A673 (cell line): ENCODE results near the gene DMRTC2. TPM values are rescaled to one million over a fixed set of nuclear protein-coding genes. Genes with fewer than 3 reads are reported as not detected.

Experiments
- BruUV-seq: library from RNA; stranded (reverse); fragments of 400-500 nt; replicated peaks from 2 replicates; lab custom pipeline; 2021; lab: Mats Ljungman, UMichigan
- CTCF ChIA-PET: fragments of 300-600 bp; sonication (Branson Sonifier 250); formaldehyde crosslinking; loops from one replicate; lab custom pipeline; 2022; ENCODE audit warnings: antibody characterized with exemption; lab: Charles Lee
- POLR2A ChIA-PET: fragments of 300-600 bp; sonication (Branson Sonifier 250); formaldehyde crosslinking; loops from one replicate; lab custom pipeline; 2022; ENCODE audit warnings: antibody characterized with exemption; ENCODE audit not compliant: low non-redundant PET; lab: Charles Lee
- DNase-seq: peaks from one replicate; pipeline ENCODE4 v3.0.0-alpha.2; 2015; ENCODE audit warnings: low spot score
- H3K27ac ChIP-seq: fragments of 200-600 bp; sonication (generic); 2 replicates; pipeline ENCODE4 v1.5.1; 2016; ENCODE audit warnings: mixed run types, low read depth, mild to moderate bottlenecking, mixed read lengths, antibody characterized with exemption, low read length; ENCODE audit not compliant: poor library complexity, severe bottlenecking
- H3K27me3 ChIP-seq: fragments of 200-600 bp; sonication (generic); replicated peaks from 2 replicates; pipeline ENCODE4 v1.6.1; 2017; ENCODE audit warnings: mixed run types, low read depth, mild to moderate bottlenecking, mixed read lengths, antibody characterized with exemption, low read length; ENCODE audit not compliant: insufficient read depth, poor library complexity
- H3K36me3 ChIP-seq: fragments of 200-600 bp; sonication (generic); 2 replicates; pipeline ENCODE4 v1.6.1; 2016; ENCODE audit warnings: mixed run types, mild to moderate bottlenecking, mixed read lengths, antibody characterized with exemption, low read length; ENCODE audit not compliant: insufficient read depth, poor library complexity, severe bottlenecking
- H3K4me1 ChIP-seq: fragments of 200-600 bp; sonication (generic); 2 replicates; pipeline ENCODE4 v1.6.1; 2017; ENCODE audit warnings: mixed run types, mild to moderate bottlenecking, mixed read lengths, antibody characterized with exemption, low read length; ENCODE audit not compliant: insufficient read depth, poor library complexity, severe bottlenecking
- H3K4me3 ChIP-seq: fragments of 200-600 bp; sonication (generic); 2 replicates; pipeline ENCODE4 v1.5.1; 2016; ENCODE audit warnings: low read depth, mixed run types, mild to moderate bottlenecking, mixed read lengths, low read length; ENCODE audit not compliant: poor library complexity, severe bottlenecking
- H3K9me3 ChIP-seq: fragments of 200-600 bp; sonication (generic); 2 replicates; pipeline ENCODE4 v1.6.1; 2016; ENCODE audit warnings: mixed run types, low read depth, mild to moderate bottlenecking, mixed read lengths, antibody characterized with exemption, low read length; ENCODE audit not compliant: poor library complexity, severe bottlenecking
- EZH2 ChIP-seq: fragments of 200-600 bp; sonication (generic); IDR thresholded peaks from 2 replicates; pipeline ENCODE4 v1.6.1; 2017; ENCODE audit warnings: borderline replicate concordance, low read depth, mild to moderate bottlenecking, mixed read lengths, antibody characterized with exemption, low read length; ENCODE audit not compliant: poor library complexity, severe bottlenecking
- intact Hi-C: fragments of 100-400 bp; cut with micrococcal nuclease; formaldehyde crosslinking; loops from one replicate; pipeline ENCODE4 v1.10.0; 2022; ENCODE audit not compliant: unreplicated experiment
- total RNA-seq: library from RNA; stranded (reverse); gene quantifications from 2 replicates; pipeline ENCODE4 v1.2.3, GENCODE V29; 2021
- TF ChIP-seq, protein P1 (sequence below): fragments of 300-800, 200-600 bp; sonication (generic); conservative IDR thresholded peaks from 2 replicates; pipeline ENCODE4 v1.5.1; 2017; ENCODE audit warnings: low read depth, mild to moderate bottlenecking, antibody characterized with exemption, low read length, moderate library complexity, mixed read lengths

Gene DMRTC2
- total RNA-seq, 1 experiment from 2014 or later: not detected

DNA sequence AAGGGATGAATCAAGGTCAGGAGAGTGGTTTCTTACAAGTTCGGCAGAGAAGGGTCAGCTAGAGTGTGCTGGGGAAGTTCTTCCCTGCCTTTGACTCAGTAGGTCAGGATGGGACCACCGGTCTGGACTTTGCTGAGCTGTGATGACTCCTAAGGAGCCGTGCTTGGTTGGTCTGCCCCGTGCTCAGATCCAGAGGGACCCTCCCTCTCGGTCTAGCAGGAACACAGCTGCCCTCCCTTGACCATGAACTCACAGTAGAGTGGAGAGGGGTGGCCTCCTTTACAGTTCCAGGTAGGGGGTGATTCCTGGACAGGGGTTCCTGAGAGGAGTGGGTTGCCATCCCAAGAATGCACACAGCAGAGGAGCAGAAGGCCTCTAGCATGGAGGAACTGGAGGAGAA, 19.5 kb downstream of the DMRTC2 start:
- CTCF ChIA-PET: interaction anchor here (0.5 kb wide), 1 partner anchor 1211 kb away, joined by 3 read pairs; no protein-coding TSS in a partner anchor
- Histone ChIP-seq H3K36me3 (peaks cover 86% of the 10 kb centered on the region), H3K27me3 (no peaks in the 10 kb centered on the region)

DNA sequence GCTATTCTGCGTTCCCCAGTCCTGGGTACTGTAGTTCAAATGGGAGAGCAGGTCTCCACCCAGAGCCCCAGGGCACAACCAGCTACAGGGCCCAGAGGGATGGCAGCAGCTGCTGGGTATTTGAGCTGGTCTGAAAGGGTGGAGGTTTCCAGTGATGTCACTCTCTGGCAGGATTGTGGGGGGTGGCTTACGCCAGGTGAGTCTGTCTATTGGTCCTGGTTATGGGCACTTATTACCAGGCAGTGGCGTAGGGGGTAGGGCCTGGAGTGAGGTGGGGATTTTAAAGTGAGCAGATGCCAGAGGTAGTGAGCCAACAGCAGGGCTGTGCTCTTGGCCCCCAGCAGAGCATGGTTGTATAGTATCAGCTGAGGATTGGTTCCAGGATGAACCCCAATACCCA, 21.4 kb downstream of the DMRTC2 start:
- H3K4me1 ChIP-seq: peaks cover 53% of the 10 kb centered on the region
- H3K4me3 ChIP-seq: no peak overlapping the region
- H3K27ac ChIP-seq: peak overlapping the region; percentile 13
- no peak for DNase-seq
- BruUV-seq: no TSS peak
- no peak for TF ChIP-seq EZH2
- TF ChIP-seq, protein P1, sequence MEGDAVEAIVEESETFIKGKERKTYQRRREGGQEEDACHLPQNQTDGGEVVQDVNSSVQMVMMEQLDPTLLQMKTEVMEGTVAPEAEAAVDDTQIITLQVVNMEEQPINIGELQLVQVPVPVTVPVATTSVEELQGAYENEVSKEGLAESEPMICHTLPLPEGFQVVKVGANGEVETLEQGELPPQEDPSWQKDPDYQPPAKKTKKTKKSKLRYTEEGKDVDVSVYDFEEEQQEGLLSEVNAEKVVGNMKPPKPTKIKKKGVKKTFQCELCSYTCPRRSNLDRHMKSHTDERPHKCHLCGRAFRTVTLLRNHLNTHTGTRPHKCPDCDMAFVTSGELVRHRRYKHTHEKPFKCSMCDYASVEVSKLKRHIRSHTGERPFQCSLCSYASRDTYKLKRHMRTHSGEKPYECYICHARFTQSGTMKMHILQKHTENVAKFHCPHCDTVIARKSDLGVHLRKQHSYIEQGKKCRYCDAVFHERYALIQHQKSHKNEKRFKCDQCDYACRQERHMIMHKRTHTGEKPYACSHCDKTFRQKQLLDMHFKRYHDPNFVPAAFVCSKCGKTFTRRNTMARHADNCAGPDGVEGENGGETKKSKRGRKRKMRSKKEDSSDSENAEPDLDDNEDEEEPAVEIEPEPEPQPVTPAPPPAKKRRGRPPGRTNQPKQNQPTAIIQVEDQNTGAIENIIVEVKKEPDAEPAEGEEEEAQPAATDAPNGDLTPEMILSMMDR: no peak
- ChIA-PET CTCF (no interaction called here), POLR2A (no interaction called here)
- peaks cover 98% of the 10 kb centered on the region for H3K36me3 ChIP-seq
- no peaks in the 10 kb centered on the region for H3K9me3 ChIP-seq
- intact Hi-C loops: no loop called here
- H3K27me3 ChIP-seq: no peaks in the 10 kb centered on the region

More for the DNA sequence above, 19.5 kb downstream of the DMRTC2 start:
- peaks cover 57% of the 10 kb centered on the region for H3K4me1 ChIP-seq
- DNase-seq: no peak
- H3K9me3 ChIP-seq: no peaks in the 10 kb centered on the region
- POLR2A ChIA-PET: no interaction called here
- BruUV-seq: no TSS peak
- TF ChIP-seq, protein P1: no peak
- no peak for TF ChIP-seq EZH2
- intact Hi-C loops: no loop called here
- peak overlapping the region; percentile 12 for H3K4me3 ChIP-seq
- peak overlapping the region; percentile 97 for H3K27ac ChIP-seq

DNA sequence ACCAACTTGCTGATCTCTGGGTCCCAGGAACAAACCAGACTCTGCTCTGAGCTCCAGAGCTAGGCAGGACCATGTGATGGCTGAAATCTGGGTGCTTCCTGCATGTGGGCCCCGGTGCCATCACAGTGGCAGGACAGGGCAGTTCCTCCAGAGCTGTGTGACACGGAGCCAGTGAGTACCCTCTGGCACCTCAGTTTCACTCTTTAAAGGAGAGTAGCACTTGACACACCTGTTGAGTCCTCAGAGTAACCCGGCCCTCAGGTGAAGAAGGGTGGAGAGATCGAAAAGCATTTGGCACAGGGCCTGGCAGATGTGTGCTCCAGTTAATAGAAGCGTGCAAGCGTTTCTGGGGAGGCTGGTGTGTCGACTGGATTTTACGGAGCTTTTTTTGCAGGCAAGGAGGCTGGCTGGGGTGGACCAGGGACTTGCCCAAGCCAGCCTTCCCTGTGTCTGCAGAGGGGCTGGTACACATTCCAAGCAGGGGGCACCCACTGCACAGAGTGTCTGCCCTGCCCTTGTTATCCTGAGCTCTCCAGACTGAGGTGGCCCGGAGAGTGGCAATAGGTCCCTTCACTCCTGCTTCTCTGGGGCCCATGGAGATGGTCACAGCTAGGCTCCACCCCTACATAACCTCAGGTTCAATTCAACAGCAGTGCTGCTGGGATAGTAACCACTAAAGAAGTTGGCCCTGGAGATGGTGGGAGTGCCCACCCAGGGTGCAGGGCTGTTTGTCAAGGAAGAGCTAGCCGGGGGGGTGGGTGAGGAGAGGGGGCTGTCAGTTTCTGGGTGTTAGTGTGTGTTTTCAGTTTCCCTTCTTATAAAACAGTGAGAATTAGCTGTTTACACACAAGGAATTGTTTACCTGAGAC, 23.5 kb downstream of the DMRTC2 start:
- H3K36me3 ChIP-seq: peaks cover 94% of the 10 kb centered on the region
- intact Hi-C loops: no loop called here
- no peak for DNase-seq
- no peaks in the 10 kb centered on the region for H3K27me3 ChIP-seq
- ChIA-PET CTCF (no interaction called here), POLR2A (no interaction called here)
- H3K4me3 ChIP-seq: no peak overlapping the region
- no peak for TF ChIP-seq EZH2
- TF ChIP-seq, protein P1: no peak
- peaks cover 33% of the 10 kb centered on the region for H3K4me1 ChIP-seq
- no TSS peak for BruUV-seq
- H3K27ac ChIP-seq: peak overlapping the region; percentile 70
- no peaks in the 10 kb centered on the region for H3K9me3 ChIP-seq
